ENCODE results near the gene MAX.

- TF ChIP-seq, protein P1, sequence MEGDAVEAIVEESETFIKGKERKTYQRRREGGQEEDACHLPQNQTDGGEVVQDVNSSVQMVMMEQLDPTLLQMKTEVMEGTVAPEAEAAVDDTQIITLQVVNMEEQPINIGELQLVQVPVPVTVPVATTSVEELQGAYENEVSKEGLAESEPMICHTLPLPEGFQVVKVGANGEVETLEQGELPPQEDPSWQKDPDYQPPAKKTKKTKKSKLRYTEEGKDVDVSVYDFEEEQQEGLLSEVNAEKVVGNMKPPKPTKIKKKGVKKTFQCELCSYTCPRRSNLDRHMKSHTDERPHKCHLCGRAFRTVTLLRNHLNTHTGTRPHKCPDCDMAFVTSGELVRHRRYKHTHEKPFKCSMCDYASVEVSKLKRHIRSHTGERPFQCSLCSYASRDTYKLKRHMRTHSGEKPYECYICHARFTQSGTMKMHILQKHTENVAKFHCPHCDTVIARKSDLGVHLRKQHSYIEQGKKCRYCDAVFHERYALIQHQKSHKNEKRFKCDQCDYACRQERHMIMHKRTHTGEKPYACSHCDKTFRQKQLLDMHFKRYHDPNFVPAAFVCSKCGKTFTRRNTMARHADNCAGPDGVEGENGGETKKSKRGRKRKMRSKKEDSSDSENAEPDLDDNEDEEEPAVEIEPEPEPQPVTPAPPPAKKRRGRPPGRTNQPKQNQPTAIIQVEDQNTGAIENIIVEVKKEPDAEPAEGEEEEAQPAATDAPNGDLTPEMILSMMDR (IDR thresholded peaks at IDR 0.05; ENCODE audit: low read length), result no peak
- TF ChIP-seq EZH2 (optimal IDR thresholded peaks at IDR 0.05; ENCODE audit: low read depth, low read length), result no peak
Measured at GRCh38 chr14:65026526-65026925, 75.8 kb downstream of the MAX start.

Data from MM.1S (cell line).